ENCODE results near the gene ZNF618. TPM values are rescaled to one million over a fixed set of nuclear protein-coding genes. Genes with fewer than 3 reads are reported as not detected.
"Not testable (repeated sequence)": the region's sequence is repeated elsewhere in the genome, so short reads cannot be mapped to it uniquely, and the experiment has no call there.

The ZNF618 gene
- total RNA-seq, 1 donor from 2014 or later = 0.25 TPM

DNA sequence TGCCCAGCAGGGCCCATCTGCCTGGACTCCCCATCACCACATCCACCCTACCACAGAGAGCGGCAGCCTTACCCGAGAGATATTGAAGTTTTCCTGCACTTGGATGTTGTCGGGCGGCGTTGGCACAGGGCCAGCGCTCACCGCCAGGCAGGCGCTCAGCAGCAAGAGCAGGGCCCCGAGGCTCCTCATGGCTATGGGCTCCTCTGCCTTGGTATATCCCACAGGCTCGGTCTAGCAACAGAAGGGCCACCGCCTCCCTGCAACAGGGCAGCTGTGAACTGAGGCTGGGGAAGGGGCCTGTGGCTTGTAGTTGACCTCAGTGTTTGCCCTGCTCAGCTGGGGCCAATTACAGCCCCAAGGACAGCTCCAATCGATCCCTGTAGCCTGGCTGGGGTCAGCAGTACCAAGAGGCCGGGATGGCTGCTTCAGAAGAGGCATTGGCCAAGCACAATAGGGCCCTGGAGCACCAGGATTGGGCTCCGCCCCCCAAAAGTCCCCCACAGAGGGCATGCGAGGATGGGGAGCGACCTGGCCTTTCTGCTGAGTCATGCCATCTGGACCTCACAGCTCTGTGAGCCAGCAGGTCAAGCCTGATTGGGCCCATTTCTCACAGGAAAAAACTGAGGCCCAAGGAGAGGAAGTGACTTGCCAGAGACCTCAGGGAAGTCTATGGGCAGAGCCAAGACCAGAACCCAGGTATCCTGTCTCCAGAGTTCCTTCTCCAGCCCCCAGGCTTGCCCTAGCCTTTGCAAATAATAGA lies 202.1 kb downstream of the ZNF618 start, which contains the start of gene AMBP:
TSS of gene AMBP (minus strand) at position 280 of the 760 bp plus-strand sequence. CDS start at position 189, 91 bp downstream.
- H3K4me1 Mint-ChIP-seq (ENCODE audit: low read depth) = no peaks in the 10 kb centered on the region
- no peaks in the 10 kb centered on the region for H3K36me3 Mint-ChIP-seq (ENCODE audit: low read depth)
- no peaks in the 10 kb centered on the region for H3K9me3 Mint-ChIP-seq
- H3K27me3 Mint-ChIP-seq (ENCODE audit: low read depth) = peaks cover 1% of the 10 kb centered on the region
- no peak within 1 kb of the TSS for H3K27ac Mint-ChIP-seq
- H3K4me3 Mint-ChIP-seq (ENCODE audit: low read depth) = no peak within 1 kb of the TSS
- no peak for DNase-seq (ENCODE audit: low spot score)
- intact Hi-C loops (cut with micrococcal nuclease) = no loop called here

DNA sequence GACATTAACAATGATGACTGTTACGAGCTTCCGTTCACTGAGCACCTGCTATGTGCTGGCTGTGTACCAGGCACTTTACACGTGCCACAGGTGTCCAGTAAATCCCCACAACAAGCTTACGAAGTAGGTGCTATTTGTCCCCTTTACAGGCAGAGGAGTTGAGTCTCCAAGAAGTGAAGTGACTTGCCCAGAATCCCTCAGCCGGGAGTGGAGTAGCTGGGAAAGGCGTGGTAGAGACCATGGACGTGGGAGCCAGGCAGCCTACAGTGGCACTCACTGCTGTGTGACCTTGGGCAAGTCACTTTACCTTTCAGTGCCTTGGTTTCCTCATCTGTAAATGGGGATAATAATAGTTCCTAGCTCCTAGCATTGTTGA lies 202.7 kb downstream of the ZNF618 start:
- no peak overlapping the region for H3K4me3 Mint-ChIP-seq (ENCODE audit: low read depth)
- H3K9me3 Mint-ChIP-seq = no peaks in the 10 kb centered on the region
- H3K27ac Mint-ChIP-seq = no peak overlapping the region

DNA sequence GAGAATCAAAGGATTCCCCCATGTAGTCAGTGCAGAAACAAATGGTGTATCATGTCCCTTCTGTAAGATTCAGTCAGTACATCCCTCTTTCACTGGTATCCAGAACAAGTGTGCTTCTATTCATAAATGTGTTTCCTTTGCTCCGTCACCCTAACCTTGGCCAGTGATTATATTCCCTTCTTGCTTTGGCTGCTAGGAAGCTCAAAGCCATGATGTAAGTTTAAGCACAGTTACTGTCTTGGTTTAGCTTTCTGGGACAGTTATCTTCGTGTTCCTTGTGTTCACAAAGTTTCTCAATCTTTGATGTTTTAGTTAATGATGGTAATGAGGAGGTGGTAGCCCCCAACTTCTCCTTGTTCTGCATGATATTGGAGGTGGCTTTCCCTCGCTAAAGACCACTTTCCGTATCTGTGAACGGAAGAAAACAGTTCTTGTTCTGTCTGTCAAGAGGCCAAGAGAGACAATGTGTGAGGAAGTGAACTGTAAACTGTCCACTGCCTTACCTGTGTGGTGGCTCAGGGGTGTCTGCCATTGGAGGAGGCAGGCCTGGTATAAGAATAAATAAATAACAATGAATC lies 204.2 kb downstream of the ZNF618 start:
- Mint-ChIP-seq H3K36me3 (ENCODE audit: low read depth) (no peaks in the 10 kb centered on the region), H3K9me3 (no peaks in the 10 kb centered on the region), H3K4me1 (ENCODE audit: low read depth) (no peaks in the 10 kb centered on the region), H3K4me3 (ENCODE audit: low read depth) (no peak overlapping the region), H3K27ac (no peak overlapping the region), H3K27me3 (ENCODE audit: low read depth) (peaks cover 1% of the 10 kb centered on the region)
- no peak for DNase-seq (ENCODE audit: low spot score)
- intact Hi-C loops (cut with micrococcal nuclease) = no loop called here

More for the DNA sequence above, 202.7 kb downstream of the ZNF618 start:
- Mint-ChIP-seq H3K4me1 (ENCODE audit: low read depth) (no peaks in the 10 kb centered on the region), H3K36me3 (ENCODE audit: low read depth) (no peaks in the 10 kb centered on the region), H3K27me3 (ENCODE audit: low read depth) (peaks cover 1% of the 10 kb centered on the region)
- no peak for DNase-seq (ENCODE audit: low spot score)
- intact Hi-C loops (cut with micrococcal nuclease) = no loop called here

DNA sequence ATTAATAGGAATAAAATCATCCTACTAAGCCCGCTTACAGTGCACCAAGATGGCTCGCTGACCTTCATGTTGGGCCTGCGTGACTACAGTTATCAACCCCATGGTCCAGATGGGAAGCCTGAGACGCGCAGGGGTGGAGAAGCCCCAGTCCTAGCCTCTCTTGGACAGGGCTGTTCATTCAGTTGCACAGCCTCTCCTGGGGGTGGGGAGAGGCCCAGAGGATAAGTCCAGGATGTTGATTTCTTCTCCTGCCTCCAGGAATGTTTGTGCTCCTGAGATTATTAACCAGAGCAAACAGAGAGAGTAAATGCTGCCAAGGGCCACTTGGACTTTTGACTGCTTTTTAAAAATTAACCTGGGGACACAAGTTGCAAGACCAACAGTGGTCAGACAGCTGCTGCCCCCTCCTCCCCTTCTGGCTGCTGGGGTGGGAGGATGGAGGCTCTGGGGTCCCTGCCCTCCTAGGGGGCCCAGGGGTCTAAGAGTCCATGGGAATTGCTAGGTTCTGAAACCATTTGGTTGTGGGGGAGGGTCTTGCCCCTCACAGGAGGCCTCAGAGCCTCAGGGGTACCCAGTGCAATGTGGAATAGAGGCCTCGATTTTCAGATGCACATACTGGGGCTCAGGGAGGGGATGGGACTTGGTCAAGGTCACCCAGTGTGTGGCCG lies 204.8 kb downstream of the ZNF618 start:
- H3K36me3 Mint-ChIP-seq (ENCODE audit: low read depth) = no peaks in the 10 kb centered on the region
- H3K4me3 Mint-ChIP-seq (ENCODE audit: low read depth) = no peak overlapping the region
- no peaks in the 10 kb centered on the region for H3K4me1 Mint-ChIP-seq (ENCODE audit: low read depth)
- no peaks in the 10 kb centered on the region for H3K27me3 Mint-ChIP-seq (ENCODE audit: low read depth)
- no peak overlapping the region for H3K27ac Mint-ChIP-seq
- no peak for DNase-seq (ENCODE audit: low spot score)
- intact Hi-C loops (cut with micrococcal nuclease) = no loop called here
- no peaks in the 10 kb centered on the region for H3K9me3 Mint-ChIP-seq

DNA sequence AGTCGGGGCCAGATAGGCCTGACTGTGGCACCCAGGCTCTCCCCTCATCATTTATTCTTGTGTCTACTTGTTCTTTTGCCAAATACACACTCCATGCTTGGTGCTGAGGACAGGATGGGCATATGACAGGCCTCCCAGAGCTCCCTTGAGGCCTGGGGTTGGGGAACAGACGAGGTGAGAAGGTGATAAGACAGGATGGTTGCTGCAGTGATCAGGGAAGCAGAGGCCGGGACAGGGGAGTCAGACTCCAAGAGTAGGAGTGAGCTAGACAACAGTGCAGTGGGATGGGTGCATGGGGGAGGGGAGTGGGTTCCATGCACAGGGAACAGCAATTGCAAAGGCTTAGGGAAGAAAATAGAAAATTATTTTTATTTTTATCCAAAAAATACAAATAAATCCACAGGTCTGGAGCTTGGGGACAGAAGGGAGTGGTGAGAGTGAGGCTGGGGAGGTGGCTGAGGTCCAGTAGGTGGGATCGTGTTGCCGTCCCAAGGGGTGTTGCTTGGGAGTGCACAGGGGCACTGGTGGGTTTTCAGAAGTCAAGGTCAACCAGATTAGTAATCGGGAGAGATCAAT lies 205.4 kb downstream of the ZNF618 start:
- no peaks in the 10 kb centered on the region for H3K4me1 Mint-ChIP-seq (ENCODE audit: low read depth)
- intact Hi-C loops (cut with micrococcal nuclease) = no loop called here
- H3K27ac Mint-ChIP-seq = no peak overlapping the region
- H3K9me3 Mint-ChIP-seq = no peaks in the 10 kb centered on the region
- no peaks in the 10 kb centered on the region for H3K27me3 Mint-ChIP-seq (ENCODE audit: low read depth)
- no peaks in the 10 kb centered on the region for H3K36me3 Mint-ChIP-seq (ENCODE audit: low read depth)
- H3K4me3 Mint-ChIP-seq (ENCODE audit: low read depth) = no peak overlapping the region
- DNase-seq (ENCODE audit: low spot score) = no peak

DNA sequence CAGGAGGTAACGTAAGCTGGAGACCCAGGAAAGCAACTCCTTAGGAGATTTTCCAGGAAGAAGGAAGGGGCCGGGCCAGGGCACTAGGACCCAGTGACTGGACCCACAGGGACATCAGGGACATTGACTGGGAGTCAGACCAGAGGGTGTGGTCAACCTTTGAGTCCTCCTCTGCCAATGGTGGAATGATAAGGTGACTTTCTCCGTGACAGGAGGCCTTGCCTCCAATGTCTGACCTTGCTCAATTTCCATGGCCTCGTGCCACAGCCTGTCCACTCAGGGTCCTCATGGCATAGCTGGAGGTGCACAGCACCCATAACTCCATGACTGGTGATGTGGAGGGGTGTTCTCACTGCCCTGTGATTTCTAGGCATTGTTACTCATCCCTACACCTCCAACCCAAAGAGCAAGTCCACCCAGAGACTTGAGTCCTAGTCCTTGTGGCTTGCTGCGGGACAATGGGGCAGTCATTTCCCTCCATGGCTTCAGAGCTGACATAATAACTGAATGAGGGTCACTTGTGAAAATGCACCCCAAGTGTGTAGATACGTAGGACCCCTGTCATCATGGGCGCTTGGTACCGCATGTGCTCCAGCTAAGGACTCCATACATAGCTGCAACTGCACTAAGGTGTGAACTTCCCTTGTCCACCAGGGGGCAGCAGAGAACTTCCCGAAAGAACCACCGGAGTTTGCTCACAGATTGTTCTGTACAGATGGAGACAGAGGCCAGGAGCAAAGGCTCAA lies 206.1 kb downstream of the ZNF618 start:
- Mint-ChIP-seq H3K4me3 (ENCODE audit: low read depth) (no peak overlapping the region), H3K4me1 (ENCODE audit: low read depth) (no peaks in the 10 kb centered on the region), H3K27ac (no peak overlapping the region), H3K9me3 (no peaks in the 10 kb centered on the region), H3K36me3 (ENCODE audit: low read depth) (no peaks in the 10 kb centered on the region), H3K27me3 (ENCODE audit: low read depth) (no peaks in the 10 kb centered on the region)
- intact Hi-C loops (cut with micrococcal nuclease) = no loop called here
- peak; percentile 65 for DNase-seq (ENCODE audit: low spot score)

DNA sequence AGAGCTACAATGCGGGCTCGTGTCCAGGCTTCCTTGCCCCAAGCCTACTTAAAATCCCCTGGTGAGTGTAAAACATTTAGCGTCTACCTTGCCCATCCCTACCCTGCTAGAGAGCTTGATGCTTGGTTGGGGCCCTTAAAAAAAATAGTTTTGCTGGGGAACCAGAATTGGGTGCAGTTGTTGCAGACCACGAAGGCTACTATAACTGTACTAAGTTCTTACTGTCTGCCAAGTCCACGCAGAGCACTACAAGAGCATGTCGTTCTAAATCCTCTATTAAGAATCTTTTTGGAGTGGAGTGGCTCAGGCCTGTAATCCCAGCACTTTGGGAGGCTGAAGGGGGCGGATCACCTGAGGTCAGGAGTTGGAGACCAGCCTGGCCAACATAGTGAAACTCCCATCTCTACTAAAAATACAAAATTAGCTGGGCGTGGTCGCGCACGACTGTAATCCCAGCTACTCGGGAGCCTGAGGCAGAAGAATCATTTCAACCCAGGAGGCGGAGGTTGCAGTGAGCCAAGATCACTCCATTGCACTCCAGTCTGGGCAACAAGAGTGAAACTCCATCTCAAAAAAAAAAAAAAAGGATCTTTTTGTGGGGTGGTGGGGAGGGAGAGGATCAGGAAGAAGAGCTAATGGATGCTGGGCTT lies 206.8 kb downstream of the ZNF618 start:
- H3K27ac Mint-ChIP-seq; DNase-seq (ENCODE audit: low spot score); H3K4me1 Mint-ChIP-seq (ENCODE audit: low read depth); H3K36me3 Mint-ChIP-seq (ENCODE audit: low read depth); intact Hi-C loops (cut with micrococcal nuclease); H3K27me3 Mint-ChIP-seq (ENCODE audit: low read depth); H3K4me3 Mint-ChIP-seq (ENCODE audit: low read depth); H3K9me3 Mint-ChIP-seq: not testable (repeated sequence)

DNA sequence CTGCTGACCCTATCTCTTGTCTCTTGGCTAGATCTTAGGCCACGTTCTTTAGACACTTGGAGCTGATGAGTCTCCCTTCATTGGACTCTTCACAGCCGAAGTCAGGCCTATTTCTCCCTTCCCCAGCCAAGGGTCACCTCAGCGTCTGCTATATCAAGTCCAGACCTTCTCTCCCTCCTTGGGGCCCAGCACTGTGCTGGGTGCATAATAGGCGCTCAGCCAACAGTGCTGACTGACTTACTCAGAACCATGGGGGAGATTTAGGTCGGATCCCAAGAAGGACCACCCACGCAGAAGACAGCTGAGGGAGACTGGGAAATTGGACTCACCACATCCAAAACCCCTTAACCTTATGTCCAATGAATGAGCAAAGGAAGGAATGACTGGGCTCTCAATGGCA lies 207.6 kb downstream of the ZNF618 start:
- DNase-seq (ENCODE audit: low spot score) = no peak
- intact Hi-C loops (cut with micrococcal nuclease) = no loop called here
- Mint-ChIP-seq H3K9me3 (no peaks in the 10 kb centered on the region), H3K27ac (no peak overlapping the region), H3K4me1 (ENCODE audit: low read depth) (no peaks in the 10 kb centered on the region), H3K36me3 (ENCODE audit: low read depth) (no peaks in the 10 kb centered on the region), H3K4me3 (ENCODE audit: low read depth) (no peak overlapping the region), H3K27me3 (ENCODE audit: low read depth) (no peaks in the 10 kb centered on the region)

DNA sequence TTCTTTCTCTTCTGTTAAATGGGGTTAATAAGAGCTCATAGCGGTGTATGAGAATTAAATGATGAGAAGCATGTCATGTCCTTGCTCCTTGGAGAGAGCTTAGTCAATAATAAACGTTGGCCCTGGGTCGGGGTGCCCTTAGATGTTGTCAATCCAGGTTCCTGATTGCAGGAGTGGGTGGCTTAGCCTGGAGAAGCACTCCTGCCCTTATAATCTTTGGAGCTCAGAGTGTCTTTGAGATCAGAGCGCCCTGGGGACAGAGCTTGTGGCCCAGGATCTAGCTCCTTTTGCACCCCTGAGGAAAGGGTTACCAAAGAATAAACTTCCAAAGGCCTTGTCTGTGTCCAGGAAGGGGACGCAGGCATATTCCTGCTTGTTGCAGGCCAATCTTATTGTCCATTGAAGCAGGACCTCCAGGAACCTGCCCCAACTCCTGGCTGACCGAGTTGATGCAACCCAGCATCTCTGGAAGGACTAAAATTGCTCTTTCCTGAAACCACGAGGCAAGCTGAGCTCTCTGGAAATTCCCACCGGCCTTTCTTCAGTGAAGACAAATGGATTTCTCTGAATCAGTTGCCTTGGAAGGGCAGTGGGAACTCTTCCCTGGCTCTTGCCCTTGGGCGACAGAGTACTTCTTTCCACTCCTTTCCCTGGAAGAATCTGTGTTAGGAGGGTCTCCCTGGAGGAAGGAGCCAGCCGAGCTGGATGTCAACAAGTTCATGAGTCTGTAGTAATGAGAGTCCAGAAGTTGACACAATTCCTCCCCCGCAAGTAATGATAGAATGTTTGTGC lies 208.4 kb downstream of the ZNF618 start:
- no peak for DNase-seq (ENCODE audit: low spot score)
- H3K9me3 Mint-ChIP-seq = no peaks in the 10 kb centered on the region
- no peaks in the 10 kb centered on the region for H3K27me3 Mint-ChIP-seq (ENCODE audit: low read depth)
- no peak overlapping the region for H3K27ac Mint-ChIP-seq
- H3K4me1 Mint-ChIP-seq (ENCODE audit: low read depth) = no peaks in the 10 kb centered on the region
- intact Hi-C loops (cut with micrococcal nuclease) = no loop called here
- H3K36me3 Mint-ChIP-seq (ENCODE audit: low read depth) = no peaks in the 10 kb centered on the region
- no peak overlapping the region for H3K4me3 Mint-ChIP-seq (ENCODE audit: low read depth)

DNA sequence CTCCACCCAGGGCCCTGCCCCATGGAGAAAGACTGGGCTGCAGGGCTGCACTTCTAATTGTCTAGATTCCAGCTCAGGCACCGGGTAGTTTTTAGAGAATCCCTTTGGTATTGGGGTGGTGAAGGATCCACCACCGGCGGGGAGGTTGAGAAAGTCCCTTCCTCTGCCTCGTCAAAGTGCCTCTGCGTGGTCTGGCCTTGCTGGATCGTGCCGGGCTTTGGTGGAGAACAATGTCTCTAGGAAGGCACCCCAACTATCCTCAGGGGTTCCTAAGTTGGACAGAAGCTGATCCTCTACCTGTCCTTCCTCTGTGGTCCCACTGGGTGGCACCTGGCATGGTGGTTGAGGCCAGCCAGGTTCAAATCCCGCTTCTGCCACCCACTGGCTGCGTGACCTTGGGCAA lies 209.3 kb downstream of the ZNF618 start:
- Mint-ChIP-seq H3K4me3 (ENCODE audit: low read depth) (no peak overlapping the region), H3K4me1 (ENCODE audit: low read depth) (no peaks in the 10 kb centered on the region), H3K36me3 (ENCODE audit: low read depth) (no peaks in the 10 kb centered on the region), H3K27ac (no peak overlapping the region), H3K27me3 (ENCODE audit: low read depth) (no peaks in the 10 kb centered on the region), H3K9me3 (no peaks in the 10 kb centered on the region)
- DNase-seq (ENCODE audit: low spot score) = no peak
- intact Hi-C loops (cut with micrococcal nuclease) = no loop called here

DNA sequence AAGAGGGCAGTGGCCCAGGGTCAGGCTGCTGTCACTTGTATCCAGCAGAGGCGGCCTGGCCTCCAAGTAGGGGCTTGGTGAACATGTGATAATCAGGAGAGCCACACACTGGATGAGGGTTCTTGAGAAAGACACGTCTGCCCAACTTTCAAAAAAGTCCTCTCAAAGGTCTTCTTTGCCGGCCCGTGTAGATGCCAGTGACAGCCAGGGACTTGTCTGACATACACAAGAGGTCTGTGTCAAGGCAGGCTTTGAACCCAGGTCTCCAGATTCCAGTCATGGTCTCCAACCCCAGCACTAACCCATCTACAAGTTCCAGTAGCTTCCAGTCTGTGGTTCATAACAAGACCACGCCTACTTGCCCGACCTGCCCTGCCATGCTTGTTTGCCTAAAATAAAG lies 209.9 kb downstream of the ZNF618 start:
- intact Hi-C loops (cut with micrococcal nuclease) = no loop called here
- Mint-ChIP-seq H3K36me3 (ENCODE audit: low read depth) (no peaks in the 10 kb centered on the region), H3K9me3 (no peaks in the 10 kb centered on the region), H3K4me3 (ENCODE audit: low read depth) (no peak overlapping the region), H3K27ac (no peak overlapping the region), H3K4me1 (ENCODE audit: low read depth) (no peaks in the 10 kb centered on the region), H3K27me3 (ENCODE audit: low read depth) (no peaks in the 10 kb centered on the region)
- no peak for DNase-seq (ENCODE audit: low spot score)

DNA sequence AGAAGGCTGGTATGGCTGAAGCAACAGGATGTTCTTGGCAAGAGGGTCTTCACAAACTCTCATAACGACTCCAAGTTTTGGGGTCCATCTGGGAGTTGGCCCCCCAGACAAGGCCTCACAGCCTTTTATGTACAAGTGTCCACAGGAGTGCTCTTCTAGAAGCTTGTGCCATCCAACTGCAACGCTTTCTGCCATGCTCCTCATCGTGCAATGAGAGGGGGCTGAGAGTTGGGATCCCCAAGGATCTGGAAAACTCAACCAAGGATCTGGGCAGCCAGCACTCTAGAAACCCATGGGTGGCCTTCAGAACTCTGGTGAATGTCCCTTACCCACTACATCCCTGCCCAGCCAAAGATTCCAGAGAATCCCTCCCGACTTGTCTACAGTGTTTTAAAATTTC lies 210.5 kb downstream of the ZNF618 start:
- Mint-ChIP-seq H3K27ac (no peak overlapping the region), H3K36me3 (ENCODE audit: low read depth) (no peaks in the 10 kb centered on the region), H3K4me1 (ENCODE audit: low read depth) (no peaks in the 10 kb centered on the region), H3K9me3 (no peaks in the 10 kb centered on the region), H3K4me3 (ENCODE audit: low read depth) (no peak overlapping the region), H3K27me3 (ENCODE audit: low read depth) (no peaks in the 10 kb centered on the region)
- DNase-seq (ENCODE audit: low spot score) = no peak
- intact Hi-C loops (cut with micrococcal nuclease) = no loop called here

Measured in activated T-helper 2 cell treated with anti-CD3 and anti-CD28 coated beads, Interferon-gamma antibody, Interleukin-2, Interleukin-4, amounts not matched to agents 10 μg/mL and 5 μg/mL and 100 μg/mL, durations not matched to agents 14 hours and 24 hours and 36 hours (primary cell).